GM21619 (cell line): ENCODE results near the gene CACNA1S.

Experiments used
- ATAC-seq: cut with Tn5 transposase; IDR thresholded peaks from one replicate; pipeline ENCODE4 v1.9.1; 2021; ENCODE audit not compliant: unreplicated experiment

The CACNA1S gene

DNA sequence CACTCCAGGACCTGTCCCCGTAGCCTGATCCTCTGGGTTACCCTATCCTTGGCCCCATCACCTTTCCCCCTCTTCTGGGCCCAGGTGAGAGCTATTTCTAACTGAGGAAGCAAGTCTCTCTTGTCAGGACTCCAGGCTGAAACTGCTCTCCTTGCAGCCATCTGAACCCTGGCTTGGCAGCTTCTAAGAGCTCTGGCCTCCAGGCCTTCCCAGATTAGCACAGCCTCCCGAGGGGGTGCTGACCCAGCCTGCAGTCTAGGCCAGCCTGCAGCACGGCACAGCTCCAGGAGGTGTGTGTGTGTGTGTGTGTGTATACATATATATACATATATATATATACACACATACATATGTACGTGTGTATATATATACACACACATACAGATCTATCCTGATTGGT is 17.4 kb downstream of the CACNA1S start:
- ATAC-seq, result no peak

DNA sequence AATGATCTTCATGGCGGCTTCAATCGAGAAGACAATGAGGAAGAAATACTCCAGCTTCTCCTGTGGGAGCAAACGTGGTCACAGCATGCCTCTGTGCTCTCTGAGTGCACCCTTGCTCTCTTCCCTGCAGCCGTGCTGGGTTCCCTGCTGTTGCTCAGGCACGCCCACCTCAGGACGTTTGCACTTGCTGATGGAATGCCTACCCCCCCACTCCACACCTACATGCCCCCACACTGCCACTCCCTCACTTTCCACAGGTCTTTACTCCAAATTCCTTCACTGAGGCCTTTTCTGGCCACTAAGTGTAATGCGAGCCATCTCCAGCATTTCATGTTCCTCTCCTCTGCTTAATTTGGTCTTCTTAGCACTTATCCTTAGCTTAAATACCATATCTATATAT is 18.3 kb downstream of the CACNA1S start:
- no peak for ATAC-seq

DNA sequence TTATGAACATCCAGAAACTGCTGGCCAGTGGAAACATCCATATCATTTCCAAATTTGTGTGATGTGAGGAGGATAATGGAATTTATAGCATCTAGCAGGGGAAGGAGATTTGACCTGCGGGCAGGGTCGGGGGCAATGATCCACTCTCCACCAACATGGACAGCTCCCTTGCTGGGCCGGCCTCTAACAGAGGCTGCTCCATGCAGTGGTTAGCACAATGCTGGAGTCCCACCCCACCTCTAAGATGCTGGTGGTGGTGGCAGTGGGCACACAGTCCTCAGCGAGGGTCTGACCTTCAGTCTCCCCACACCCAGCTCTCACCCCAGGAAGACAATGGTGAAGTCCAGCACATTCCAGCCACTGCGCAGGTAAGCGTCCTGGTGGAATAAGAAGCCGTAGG is 18.7 kb downstream of the CACNA1S start:
- ATAC-seq, result no peak

DNA sequence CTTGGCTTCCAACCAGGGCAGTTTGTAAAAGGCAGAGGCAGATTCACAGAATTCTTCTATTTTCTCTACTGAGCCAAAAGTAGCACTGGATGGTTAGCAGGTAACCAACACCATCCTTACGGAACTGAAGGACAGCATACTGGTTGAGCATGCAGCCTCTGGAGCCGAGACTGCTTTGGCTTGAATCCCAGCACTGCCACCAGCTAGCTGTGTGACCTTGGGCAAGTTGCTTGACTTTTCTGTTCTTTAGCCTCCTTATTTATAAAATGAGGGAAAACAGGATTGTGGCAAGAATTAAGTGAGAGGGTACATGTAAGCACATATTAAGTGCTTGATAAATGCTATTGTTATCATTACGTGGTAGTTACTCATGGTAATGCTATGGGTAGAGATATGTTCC is 19.5 kb downstream of the CACNA1S start:
- no peak for ATAC-seq

DNA sequence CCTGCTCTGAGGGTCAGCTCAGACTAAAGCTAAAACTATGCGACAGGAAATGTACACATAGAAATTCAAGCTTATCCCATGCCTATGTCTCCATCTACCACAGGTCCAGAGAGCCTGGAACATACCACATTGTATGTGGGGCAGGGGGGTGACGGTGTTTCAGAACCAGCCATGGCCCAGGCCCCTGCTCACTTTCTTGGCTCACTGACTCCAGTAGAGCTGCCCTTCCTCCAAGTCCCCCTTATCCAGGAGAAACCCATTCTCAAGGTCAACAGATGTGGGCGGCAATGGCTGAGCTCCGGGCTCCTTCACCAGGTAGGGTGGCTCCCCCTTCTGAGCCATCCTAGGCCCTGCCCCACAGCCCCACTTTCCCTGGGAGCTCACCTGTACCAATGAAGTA is 21.0 kb downstream of the CACNA1S start:
- ATAC-seq, result no peak

DNA sequence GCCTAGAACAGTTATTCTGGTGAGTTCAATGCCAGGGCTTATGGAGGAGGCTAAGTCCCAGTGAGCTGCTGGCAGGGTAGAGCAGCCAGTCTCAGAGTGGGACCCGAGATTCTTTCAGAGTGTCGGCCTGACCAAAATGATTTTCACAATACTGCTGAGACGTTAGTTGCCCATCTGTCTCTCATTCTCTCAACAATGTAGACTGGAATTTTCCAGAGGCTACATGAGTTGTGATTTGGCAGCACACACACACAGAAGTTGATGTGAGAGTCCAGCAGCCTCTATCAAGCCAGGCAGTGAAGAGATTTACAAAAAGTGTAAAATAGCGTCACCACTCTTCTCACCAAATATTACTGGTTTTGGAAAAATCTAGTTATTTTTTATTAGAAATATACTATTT is 21.7 kb downstream of the CACNA1S start:
- no peak for ATAC-seq

DNA sequence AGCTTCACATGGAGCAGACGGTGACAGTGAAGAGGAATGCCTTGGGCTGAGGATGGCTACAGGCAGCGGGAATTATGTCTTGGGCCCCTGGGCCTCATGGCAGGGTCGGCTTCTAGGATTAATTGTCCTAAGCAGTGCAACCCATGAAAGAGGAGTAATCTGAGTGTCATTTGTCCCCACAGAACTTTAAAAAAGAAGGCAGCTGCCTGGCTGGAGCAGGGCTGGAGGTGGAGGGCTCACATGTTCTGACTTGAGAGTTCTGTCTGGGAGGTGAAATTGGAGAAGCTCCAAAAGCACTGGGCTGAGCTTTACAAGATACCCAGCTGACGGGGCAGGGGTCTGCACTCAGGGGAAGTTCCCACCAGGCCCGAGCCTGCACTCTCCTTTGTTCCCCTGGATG is 22.6 kb downstream of the CACNA1S start:
- no peak for ATAC-seq

DNA sequence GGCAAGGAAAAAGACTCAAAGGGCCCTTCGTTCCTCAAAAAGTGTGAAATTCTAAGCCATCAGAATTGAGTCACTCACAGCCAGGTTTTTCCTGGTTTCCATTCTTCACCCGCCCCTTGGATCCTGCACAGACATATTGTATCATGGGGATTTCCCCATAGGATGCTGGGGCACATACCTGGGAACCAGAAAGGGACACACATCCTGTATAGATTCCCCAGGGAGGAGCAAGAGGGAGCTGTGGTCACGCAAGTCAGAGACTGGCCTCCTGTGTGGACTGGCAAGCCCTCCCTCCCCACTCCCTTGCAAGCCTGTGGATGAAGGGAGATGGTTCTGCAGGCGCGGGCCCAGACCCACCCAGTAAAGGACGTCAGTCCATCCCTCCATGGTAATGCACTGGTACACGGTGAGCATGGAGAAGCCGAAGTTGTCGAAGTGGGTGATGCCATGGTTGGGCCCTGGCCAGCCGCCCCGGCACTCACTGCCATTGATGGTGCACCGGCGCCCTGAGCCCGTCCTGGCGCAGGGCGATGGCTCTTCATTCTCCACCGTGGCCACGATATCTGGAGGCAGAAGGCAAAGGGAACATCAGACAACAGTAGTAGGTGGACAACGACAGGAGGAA is 23.2 kb downstream of the CACNA1S start:
- no peak for ATAC-seq

DNA sequence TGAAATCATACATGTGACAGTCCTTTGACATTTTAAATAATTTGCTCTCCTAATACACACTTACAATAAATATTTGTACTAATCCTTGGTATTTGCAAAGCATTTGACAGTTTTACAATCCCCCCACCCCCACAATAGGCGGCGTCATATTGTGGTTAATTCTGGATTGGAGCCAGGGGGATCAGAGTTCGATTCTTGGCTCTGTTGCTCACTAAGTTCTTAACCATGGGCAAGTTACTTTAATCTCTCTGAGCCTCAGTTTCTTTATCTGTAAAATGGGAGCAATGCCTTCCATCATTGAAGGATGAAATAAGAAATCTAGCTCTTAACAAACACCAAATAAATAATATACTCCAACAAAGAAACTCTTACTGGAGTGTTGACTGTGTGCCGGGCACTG is 23.8 kb downstream of the CACNA1S start:
- ATAC-seq, result no peak

DNA sequence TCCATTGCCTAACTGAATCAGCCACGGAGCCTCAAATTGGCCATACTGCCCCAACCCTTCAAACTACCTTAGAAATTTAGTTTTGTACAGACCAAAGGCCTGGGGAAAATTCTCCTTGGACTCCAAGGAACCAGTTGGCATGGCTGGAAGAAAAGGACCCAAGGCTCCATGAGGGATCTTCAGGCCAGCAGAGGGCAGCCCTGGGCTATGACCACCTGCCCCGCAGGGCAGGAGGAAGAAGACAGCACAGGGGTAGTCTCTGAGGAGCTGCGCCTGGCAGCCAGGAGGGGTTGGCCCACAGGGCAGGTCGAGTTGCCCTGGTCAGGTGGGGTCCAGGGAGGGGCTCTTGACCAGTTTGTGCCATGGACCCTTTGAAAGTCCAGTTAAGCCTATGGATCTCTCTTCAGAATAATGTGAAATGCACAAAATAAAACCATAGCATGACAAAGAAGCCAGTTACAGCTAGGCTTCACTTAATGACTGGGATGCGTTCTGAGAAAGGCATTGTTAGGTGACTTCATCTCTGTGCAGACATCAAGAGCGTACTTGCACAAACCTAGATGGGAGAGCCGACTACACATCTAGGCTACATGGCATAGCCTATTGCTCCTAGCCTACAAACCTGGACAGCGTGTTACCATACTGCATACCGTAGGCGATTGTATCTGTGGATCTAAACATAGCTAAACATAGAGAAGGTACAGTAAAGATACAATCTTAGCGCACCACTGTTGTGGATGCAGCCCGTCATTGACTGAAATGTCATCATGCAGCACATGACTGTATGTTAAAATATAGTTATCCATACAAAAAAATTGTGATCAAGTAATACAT is 26.1 kb downstream of the CACNA1S start:
- no peak for ATAC-seq

DNA sequence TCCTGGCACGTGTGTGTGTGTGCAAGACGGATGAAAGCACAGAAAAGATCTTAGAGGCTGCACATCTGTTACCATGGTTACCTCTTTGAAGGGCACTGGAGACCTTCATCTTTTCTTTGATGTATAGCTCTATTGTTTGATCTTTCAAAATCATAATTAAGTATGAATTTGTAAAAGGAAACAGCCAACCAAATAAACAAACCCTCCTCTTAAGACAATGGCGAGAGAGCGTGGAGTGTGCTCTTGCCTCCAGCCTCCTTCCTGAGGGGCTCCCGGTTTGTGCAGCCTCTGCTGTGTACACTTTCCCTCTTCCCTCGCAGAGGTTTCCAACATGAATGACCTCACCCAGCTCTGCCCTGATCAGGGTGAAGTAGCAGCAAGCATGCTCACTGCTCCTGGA is 27.9 kb downstream of the CACNA1S start:
- ATAC-seq, result no peak

DNA sequence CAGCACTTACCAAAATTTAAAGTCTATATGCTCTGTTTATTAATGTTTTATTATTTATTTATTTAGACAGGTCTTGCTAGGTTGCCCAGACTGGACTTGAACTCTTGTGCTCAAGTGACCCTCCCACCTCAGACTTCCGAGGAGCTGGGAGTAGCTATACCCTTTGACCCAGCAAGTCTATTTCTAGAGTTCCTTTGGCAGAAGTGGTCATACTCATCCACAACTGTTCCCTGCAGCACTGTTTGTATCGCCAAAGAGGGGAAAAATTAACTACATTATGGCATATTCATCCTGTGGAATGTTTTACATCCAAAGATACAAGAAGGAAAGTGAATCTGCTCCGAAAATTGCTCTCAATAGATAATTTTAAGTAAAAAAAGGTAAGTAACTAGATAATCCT is 28.5 kb downstream of the CACNA1S start:
- no peak for ATAC-seq

DNA sequence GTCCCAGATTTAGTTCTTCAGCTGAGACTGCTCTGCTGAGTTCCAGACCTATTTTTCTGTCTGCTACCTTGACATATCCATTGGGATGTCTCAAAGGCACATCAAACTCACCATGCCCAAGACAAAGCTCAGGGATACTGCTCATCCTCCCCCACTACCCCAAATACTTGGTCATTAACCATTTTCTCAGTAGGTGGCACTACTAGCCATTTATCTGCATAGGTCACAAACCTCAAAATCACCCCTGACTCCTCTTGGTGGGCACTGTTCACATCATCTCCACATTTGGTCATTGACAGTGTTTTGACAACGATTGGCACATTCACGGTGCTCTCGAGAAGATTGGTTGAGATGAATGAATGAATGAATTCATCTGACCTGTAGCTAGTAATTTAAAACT is 32.1 kb downstream of the CACNA1S start:
- ATAC-seq, result no peak

DNA sequence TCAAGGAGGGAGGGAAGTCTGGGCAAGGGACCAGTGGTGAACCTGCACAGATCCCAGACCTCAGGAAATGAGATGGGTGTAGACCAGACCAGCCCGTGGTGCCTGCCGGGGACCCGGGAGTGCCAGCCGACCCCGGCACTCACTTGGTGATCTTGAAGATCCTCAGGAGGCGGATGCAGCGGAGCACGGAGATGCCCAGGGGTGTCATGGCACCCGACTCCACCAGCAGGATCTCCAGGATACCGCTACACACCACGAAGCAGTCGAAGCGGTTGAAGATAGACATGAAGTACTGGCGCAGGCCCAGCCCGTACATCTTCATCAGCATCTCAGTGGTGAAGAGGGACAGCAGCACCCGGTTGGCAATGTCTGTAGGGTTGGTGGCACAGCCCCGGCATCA is 34.5 kb downstream of the CACNA1S start:
- ATAC-seq, result no peak

DNA sequence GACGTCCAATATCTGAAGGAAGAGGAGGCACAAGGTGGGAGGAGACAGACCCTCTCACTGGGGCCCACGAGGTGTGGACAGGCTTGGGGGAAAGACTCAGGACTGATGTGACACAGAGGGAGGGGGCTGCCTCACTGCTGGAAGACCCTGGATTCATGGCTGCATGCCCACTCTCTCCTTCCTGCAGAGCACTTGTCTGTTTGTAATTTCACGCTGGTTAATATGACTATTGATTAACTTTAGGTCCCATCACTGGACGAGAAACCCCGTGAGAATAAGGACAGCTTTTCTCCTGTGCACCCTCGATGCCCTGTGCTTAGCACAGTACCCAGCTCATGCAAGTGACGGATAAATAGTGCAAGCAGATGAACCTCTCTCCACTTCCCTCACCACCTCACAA is 35.1 kb downstream of the CACNA1S start:
- no peak for ATAC-seq

DNA sequence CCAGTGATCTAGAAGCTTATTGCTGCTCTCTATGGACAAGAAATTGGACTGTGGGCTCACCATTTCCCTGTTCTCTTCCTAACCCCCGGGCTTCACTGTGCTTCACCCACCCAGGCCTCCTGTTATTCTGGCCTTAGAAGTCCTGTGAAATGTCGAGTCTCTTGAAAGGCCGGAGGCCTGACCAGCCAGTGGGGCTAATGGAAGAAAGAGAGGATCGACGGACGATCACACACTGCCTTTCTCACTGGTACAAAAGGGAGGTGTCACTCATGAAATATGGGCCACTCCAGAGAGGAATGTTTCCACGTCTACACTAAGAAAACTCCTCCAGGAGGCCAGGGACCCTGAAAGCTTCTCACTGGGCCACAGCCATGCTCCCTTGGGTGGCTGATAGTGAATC is 36.1 kb downstream of the CACNA1S start:
- no peak for ATAC-seq

DNA sequence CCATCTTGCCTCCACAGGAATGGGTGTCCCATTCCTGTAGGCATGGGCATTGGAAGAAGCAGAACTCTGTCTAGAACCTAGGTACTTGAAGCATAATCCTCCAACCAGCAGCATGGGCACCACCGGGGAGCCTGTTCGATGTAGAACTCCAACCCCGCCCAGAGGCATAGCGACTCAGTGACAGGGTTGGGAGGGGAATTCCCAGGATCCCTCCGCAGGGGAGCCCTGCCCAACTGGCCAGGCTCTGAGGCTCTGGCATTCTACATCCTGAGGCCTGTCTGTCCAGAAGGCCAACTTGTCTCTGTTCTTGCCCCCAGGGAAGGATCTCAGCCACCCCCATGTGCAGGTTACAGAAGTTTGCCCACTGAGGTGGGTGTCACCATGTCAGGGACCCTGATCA is 38.2 kb downstream of the CACNA1S start:
- ATAC-seq, result no peak

DNA sequence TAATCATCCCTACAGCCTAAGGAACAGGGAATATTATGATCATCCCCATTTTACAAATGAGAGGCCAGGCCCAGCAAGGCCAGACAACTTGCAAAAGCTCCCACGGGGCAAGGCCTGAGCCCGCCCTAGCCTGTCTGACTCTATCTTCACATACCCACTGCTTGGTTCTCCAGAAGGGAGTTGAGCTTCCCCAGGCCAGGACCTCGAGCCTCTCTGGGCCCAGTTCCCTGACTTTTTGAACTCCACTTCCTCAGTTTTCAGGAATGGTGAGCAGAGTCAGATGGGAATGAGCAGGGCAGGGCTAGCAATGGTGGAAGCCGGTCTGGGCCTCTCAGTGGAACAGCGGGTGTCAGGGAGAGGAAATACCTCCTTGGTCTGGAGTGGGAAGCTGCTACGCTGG is 39.3 kb downstream of the CACNA1S start:
- ATAC-seq, result no peak

DNA sequence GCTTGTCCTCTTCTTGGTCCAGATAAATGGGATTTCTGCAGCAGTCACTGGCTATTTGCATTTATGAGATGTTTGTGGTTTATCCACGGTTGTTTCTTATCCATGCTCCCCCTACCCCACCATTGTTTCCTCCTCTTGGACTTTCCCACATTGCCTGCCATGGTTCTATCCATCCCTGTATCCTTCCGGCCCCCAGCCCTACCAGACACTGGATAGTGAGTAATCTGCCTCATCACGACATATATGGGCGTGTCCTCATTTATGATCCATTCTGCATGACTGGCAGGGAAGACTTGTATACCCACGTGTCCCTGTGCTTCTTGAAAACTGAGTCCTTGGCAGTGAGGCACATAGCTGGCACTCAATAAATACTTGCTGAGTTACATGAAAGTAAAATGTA is 40.1 kb downstream of the CACNA1S start:
- no peak for ATAC-seq

DNA sequence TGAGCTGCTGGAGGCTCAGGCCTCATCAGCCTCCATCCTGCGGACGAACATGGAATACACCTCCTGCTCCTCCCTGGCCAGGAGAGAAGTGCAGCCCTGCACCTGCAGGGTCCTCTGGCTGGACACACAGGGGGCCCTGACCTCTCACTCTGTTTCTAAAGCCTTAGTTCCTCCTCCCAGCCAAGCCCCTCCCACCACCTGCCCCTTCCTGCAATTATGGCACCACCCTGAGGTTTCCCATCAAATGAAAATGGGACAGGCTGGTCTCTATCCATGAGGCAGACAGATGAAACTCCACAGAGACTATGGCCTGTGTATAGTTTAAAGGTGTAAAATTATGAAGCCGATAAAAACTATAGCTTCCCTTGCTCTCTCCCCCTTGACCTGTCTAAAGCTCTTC is 42.6 kb downstream of the CACNA1S start:
- no peak for ATAC-seq

DNA sequence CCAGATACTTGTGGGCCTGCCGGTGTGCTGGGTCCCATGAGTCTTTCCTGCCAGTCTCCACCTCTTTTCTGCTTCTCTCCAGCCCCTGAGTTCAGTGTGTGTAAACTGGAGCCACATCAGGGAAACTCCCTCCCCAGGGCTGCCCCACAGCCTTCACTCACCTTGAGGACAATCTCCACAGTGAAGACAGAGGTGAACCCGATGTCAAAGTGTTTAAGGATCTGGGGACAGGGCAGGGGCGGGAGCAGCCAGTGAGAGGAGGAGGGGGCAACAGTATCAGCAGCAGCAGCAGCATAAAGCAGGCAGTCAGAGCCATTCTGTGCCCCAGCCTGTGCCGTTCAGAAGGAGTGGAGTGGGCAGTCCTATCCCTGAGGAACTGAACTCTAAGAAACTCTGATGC is 43.2 kb downstream of the CACNA1S start:
- no peak for ATAC-seq

DNA sequence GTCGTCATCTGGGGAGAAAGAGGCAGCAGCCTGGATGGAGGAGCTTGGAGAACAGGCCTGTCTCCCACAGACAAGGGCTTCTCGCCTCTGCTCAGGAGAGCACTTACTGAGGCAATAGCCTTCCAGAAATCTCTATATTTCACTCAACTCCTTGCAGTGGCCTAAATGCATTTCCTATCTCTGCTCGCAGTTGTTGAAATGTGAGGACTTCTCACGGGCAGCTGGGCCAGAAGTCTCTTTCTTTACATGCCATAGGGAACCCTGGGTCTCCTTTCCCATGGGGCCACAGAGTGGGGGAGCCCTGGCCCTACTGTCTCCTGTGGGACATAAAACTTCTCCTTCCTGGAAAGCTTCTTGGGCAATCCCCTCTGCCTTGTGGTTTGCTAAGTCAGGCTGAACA is 45.2 kb downstream of the CACNA1S start:
- ATAC-seq, result no peak

DNA sequence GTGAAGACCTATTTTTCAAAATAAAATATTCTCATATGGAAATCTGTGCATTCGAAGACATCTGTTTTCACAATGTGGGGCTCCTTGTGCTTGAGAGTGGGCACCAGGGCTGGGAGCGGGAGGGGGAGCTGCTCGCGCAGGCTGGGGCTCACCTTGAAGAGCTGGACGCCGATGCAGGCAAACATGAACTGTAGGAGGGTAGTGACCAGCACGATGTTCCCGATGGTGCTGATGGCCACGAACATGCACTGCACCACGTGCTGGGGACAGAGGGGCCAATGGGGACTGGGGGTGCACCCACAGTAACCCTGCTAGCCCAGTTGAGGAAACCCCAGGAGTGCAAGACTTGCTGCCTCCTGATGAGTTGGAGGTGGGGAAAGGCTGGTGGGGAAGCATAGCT is 46.5 kb downstream of the CACNA1S start:
- ATAC-seq, result no peak
